Activated T-cell treated with anti-CD3 and anti-CD28 coated beads, Interleukin-2, amount 50 U/mL, for 1 hour (primary cell): ENCODE measurements around the gene ARL6IP4.
"Not testable (repeated sequence)": the region's sequence is repeated elsewhere in the genome, so short reads cannot be mapped to it uniquely, and the experiment has no call there.

ENCODE experiments used
- DNase-seq: peaks from one replicate; pipeline ENCODE4 v3.0.0-alpha.2; 2020

Gene ARL6IP4

DNA sequence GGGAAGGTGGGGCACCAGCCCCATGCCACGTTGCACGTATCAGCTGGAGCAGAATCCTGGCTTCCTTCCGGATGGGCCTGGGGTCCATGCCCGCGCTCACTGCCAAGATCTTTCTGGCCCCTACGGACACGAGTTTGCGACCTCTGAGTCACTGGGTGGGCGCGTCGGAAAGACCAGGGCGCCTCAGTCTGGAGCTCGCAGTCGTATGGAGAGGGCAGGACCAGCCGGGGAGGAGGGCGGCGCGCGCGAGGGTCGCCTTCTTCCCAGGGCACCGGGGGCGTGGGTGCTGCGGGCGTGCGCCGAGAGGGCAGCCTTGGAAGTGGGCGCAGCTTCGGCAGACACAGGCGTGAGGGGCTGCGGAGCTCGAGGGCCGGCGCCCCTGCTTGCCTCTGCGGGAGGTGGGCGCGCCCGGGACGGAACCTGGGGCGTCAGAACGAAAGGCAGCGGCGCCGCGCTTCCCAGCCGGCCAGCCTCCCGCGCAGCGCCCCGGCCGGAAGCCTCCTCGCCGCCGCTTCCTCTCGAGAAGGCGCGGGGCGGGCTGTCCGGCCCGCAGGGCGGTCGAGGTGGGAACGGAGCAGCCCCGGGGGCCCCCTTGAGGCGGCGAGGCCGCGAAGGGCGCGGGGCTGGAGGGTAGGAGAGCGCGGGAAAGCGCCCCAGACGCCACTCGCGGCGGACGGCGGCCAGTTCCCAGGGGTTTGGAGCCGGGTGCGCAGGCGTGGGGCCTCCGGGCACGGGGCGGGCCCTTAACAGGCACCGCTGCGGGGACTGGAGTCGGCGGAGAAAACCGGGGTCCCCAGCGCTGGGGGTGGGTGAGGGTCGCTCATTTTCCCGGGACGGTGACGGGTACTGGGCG is at the start of gene ARL6IP4:
Gene ARL6IP4 (plus strand): TSS at position 499 of the 853 bp plus-strand sequence. CDS start 459 bp downstream, outside the sequence.
- peak; percentile 75 for DNase-seq

- no peak for DNase-seq
These were observed 48.3 kb upstream of the ARL6IP4 start for GRCh38 chr12:122932207-122932606.

GRCh38 chr12:122934722-122935121 is 45.8 kb upstream of the ARL6IP4 start:
- DNase-seq: no peak

- no peak for DNase-seq
These were observed 45.2 kb upstream of the ARL6IP4 start for GRCh38 chr12:122935318-122935717.

GRCh38 chr12:122937622-122938091 is 42.8 kb upstream of the ARL6IP4 start:
- DNase-seq: no peak

DNA sequence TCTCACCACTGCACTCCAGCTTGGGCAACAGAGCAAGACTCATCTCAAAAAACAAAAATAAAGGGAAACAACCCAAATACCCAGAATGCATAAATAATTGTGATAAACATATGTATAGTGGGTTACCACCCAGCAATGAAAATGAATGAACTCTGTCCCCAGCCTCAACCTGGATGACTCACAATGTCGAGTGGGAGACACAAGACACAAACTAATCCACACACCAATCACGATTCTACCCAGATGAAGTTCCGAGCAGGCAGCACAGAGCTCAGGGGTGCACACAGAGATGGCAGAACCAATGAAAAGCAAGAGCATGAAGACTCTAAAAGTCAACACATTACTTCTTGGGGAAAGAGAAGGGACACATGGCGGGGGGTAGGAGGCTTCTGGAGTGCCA is 41.4 kb upstream of the ARL6IP4 start:
- no peak for DNase-seq

DNA sequence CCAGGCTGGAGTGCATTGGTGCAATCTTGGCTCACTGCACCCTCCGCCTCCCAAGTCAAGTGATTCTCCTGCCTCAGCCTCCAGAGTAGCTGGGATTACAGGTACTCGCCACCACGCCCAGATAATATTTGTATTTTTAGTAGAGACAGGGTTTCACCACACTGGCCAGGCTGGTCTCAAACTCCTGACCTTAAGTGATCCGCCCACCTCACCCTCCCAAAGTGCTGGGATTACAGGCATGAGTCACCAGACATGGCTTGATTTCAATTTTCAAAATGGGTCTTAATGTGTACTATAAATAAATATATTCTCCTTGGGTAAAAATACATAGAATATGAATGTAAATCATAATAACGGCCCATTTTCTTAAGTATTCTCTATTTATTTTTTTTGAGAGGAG is 39.1 kb upstream of the ARL6IP4 start:
- not testable (repeated sequence) for DNase-seq

GRCh38 chr12:122942637-122943036 is 37.8 kb upstream of the ARL6IP4 start:
- no peak for DNase-seq

- no peak for DNase-seq
These were observed 37.3 kb upstream of the ARL6IP4 start for GRCh38 chr12:122943196-122943595.

DNA sequence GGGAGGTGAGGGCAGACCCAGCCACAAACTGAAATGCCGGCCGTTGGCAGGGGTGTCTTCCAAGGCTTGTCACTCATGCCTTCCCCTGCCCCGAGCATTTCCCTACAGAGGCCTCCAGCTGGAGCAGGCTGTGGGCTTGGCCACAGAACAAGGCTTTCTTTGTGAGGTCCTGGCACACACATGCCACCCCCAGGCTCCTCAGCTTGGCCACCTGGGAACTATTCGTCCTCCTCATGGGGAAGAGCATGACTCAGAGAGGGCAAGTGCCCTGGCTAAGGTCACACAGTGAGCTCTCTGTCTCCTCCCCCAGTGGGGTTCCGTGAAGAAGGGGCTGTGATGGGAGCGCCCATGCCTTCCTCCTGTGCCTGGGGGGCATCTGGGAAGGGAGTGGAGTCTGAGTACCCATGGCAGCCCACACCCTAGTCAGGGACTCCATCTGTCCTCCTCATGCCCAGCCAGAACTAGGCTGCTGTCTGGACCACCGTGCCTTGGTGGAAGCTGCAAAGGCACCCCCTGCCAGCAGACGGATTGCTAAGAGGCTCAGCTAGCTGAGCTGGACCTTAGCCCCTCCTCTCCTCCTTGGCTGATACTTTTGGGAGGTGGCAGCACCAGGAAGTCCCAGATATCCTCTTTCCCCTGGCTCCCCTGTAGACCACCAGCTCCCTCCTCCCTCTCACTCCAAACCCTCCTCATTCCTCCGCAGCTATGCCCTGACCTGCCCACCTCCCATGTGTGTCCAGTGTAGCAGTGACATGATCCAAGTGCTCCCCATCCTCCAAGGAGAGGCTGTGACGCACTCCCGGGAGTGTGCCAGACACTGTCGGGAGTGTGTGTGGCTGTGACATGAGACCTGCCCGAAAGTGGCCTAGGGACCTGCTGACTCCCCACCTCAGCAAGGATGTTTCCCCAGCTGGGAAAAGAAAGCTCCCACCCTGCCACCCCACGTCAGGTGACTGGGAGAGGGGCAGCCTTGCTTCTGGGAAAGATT is 35.6 kb upstream of the ARL6IP4 start:
- no peak for DNase-seq

GRCh38 chr12:122946690-122947341 is 33.7 kb upstream of the ARL6IP4 start:
- DNase-seq: peak; percentile 51

DNA sequence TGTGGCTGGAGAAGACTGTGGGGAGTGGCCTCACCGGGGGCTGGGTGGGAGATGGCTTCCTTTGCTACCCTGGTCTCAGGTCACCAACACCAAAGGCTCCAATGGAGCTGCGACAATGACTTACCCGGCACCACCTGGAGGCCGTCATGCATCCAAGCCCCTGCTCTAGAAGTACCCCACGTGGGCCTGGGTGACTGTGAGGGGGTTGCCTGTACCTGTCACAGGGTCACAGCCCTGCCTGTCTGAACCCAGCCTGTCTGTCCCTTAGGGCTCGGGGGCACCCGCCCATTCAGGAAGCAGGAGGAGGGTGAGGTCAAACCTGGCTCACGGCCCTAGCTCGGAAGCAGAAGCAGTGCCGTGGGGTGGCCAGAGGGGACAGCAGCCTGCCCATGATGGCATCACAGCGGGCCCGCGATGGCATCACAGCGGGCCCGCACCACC is 33.1 kb upstream of the ARL6IP4 start:
- DNase-seq: no peak

DNA sequence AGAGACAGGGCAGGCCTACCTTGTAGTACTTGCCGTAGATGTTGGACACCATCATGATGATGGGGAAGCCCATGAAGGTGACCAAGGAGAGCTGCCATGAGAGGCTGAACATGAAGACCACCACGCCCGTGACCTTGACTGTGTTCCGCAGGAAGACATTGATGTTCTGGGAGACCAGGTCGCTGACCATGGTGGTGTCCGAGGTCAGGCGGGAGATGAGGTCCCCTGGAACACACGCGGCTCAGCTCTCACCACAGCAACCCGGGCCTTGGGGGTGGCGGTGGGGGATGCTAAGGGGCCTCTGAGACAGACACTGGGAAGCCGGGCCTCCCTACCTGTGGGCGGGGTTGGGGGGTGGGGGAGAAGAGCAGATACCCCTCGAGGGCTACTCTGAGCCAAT is 31.9 kb upstream of the ARL6IP4 start:
- DNase-seq: no peak

DNA sequence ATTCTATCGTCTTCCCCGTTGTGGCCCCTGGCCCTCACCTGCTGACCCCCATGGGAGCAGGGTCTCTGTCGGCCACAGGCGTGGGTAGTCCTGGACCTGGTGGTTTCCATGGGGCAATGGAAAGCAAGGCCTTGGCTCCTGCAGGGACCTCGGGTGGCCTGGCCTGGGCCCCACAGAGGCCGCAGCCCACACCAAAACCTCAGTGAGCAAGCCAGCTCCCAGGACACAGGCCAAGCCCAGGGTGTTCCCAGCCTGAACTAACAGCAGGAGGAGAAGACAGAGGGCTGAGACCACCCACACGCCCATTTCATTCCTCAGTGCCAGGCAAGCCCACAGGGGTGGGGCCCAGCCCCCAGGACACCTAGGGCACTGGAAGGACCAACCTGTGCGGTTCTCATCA is 31.1 kb upstream of the ARL6IP4 start:
- no peak for DNase-seq

GRCh38 chr12:122949816-122950675 is 30.4 kb upstream of the ARL6IP4 start:
- no peak for DNase-seq

- no peak for DNase-seq
These were observed 29.1 kb upstream of the ARL6IP4 start for GRCh38 chr12:122951406-122951805.

DNA sequence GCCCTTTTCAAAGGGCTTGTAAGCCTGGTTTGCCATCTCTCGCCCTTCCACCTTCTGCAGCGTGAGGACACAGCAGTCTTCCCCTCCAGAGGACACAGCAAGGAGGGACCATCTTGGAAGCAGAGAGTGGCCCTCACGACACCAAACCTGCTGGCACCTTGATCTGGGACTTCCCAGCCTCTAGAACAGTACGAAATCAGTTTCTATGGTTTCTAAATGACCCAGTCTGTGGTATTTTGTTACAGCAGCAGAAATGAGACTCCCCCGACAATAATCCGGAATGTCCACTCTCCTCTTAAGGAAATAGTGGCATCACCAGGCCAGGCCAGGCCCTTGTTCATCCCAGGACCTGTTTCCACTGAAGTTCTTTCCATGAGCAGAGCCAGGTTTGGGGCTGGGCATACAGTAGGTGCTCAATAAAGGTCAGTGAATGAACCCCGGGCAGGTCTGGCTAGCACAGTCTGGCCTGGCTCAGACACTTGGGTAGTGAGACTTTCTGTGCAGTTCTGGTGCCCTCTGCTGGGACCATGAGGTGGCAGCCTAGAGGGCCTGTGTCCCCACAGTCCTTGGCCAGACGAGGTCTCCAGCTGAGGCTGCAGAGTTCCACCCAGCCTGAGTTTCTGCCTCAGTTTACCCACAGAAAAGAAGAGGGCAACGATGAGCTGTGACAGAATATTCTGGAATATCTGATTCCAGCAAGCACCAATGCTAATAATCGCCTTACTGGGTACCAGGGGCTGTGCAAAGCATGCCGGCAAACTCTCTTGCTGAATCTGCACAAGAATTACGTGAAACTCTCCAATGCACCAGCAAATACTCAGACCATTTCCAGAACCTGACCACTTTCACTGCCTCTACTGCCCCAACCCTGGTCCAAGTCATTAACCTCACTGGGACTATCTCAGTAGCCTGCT is 28.2 kb upstream of the ARL6IP4 start:
- peak; percentile 79 for DNase-seq

- DNase-seq: no peak
These were observed 25.3 kb upstream of the ARL6IP4 start for GRCh38 chr12:122955156-122955555.

DNA sequence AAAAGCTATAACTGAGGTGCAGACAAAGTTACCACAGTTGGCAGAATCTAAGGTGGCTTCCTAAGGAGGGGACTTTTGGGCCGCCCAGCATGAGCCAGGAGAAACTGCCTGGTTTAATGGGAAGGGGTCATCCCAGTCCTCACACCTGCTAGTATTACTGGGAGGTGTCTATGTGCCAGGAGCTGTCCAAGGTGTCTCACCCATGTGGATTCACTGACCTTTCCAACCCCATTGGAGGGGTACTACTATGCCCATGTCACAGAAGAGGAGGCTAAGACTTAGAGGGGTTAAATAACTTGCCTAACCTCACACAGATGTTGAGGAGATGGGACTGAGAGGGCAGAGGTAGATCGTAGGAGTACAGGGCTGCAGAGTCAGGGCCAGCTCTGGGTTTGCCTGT is 24.4 kb upstream of the ARL6IP4 start:
- DNase-seq: no peak

GRCh38 chr12:122958198-122958888 is 22.1 kb upstream of the ARL6IP4 start:
- no peak for DNase-seq
